HL-60 (cell line): ENCODE results near the gene RGS10.

Experiments
- DNase-seq, 2 experiments: peaks; one replicate each; pipeline ENCODE4 v3.0.0-alpha.2; 2010 to 2020; ENCODE audit warnings: low read depth in 1 of 2, low spot score in 1 of 2
- H3K27ac ChIP-seq: fragments of 250-450 bp; sonication (Bioruptor Pico); replicated peaks from 2 replicates; pipeline ENCODE4 v1.5.1; 2020; ENCODE audit warnings: mild to moderate bottlenecking, moderate library complexity
- H3K27me3 ChIP-seq: fragments of 250-450 bp; sonication (Bioruptor Pico); 2 replicates; pipeline ENCODE4 v1.5.1; 2021; ENCODE audit warnings: mild to moderate bottlenecking, moderate library complexity; ENCODE audit not compliant: insufficient read depth, poor library complexity, severe bottlenecking
- H3K4me3 ChIP-seq: replicated peaks from 2 replicates; pipeline ENCODE4 v1.5.1; 2011; ENCODE audit warnings: mild to moderate bottlenecking, control low read depth, low read length; ENCODE audit not compliant: insufficient read depth
- CTCF ChIP-seq: IDR thresholded peaks from one replicate; pipeline ENCODE4 v1.5.1; 2011; ENCODE audit warnings: low read length, control low read depth, inconsistent platforms; ENCODE audit not compliant: insufficient read depth
- GABPA ChIP-seq: IDR thresholded peaks from 2 replicates; pipeline ENCODE4 v1.6.1; 2012; ENCODE audit warnings: low read depth
- POLR2AphosphoS5 ChIP-seq: IDR thresholded peaks from 2 replicates; pipeline ENCODE4 v1.6.1; 2012; ENCODE audit warnings: low read depth
- REST ChIP-seq: IDR thresholded peaks from 2 replicates; pipeline ENCODE4 v1.6.1; 2012; ENCODE audit warnings: low read depth; ENCODE audit not compliant: insufficient replicate concordance
- SPI1 ChIP-seq: IDR thresholded peaks from 2 replicates; pipeline ENCODE4 v1.6.1; 2012; ENCODE audit warnings: low read depth, mild to moderate bottlenecking, borderline replicate concordance

Gene RGS10

GRCh38 chr10:119542988-119543813, 682 bp upstream of the RGS10 start:
- DNase-seq = peak; percentile 57 to 74
- TF ChIP-seq POLR2AphosphoS5 (no peak; the same call in 1 of the 2 replicates), GABPA (no peak), REST (no peak), CTCF (peak; percentile 29)
- Histone ChIP-seq H3K27ac (peak overlapping the region; percentile 83), H3K27me3 (no peaks in the 10 kb centered on the region), H3K4me3 (peak overlapping the region; percentile 82)

- DNase-seq = no peak
- H3K27ac ChIP-seq = peak overlapping the region; percentile 83
- TF ChIP-seq REST = no peak
- H3K27me3 ChIP-seq = no peaks in the 10 kb centered on the region
- peak overlapping the region; percentile 82 for H3K4me3 ChIP-seq
These were observed 811 bp downstream of the RGS10 start for GRCh38 chr10:119541459-119542356.

- DNase-seq = no peak
- no peak overlapping the region for H3K27ac ChIP-seq
- TF ChIP-seq CTCF (no peak), POLR2AphosphoS5 (no peak), GABPA (no peak), SPI1 (no peak), REST (no peak)
- no peaks in the 10 kb centered on the region for H3K27me3 ChIP-seq
- peak overlapping the region; percentile 82 for H3K4me3 ChIP-seq
These were observed 1.5 kb downstream of the RGS10 start for GRCh38 chr10:119541046-119541445.
